ENCODE data around the gene ABHD17A. TPM values are rescaled to one million over a fixed set of nuclear protein-coding genes. Genes with fewer than 3 reads are reported as not detected.

The ABHD17A gene
- total and polyA plus RNA-seq, 2 of the 8 experiments (the other 6 are each of a cell fraction or from before 2014, with no cell fraction given) = 41.2 to 87.4 TPM

GRCh38 chr19:1912760-1913505 lies 27.6 kb upstream of the ABHD17A start:
- Histone ChIP-seq H2BK20ac (ENCODE audit: low read length) (no peak overlapping the region), H3K4me2 (ENCODE audit: insufficient read depth in 1 of 2, low read depth in 2 of 2, low read length in 2 of 2) (no peak overlapping the region), H3K79me1 (ENCODE audit: low read depth, low read length) (peaks cover 20% of the 10 kb centered on the region), H3K36me3 (ENCODE audit: control insufficient read depth in 2 of 4, insufficient read depth in 4 of 4, low read length in 3 of 4) (peaks cover 2 to 23% (median 11%) of the 10 kb centered on the region in 4 experiments; a peak in 6 of 8 replicates), H2BK12ac (ENCODE audit: low read depth, low read length) (no peak overlapping the region), H3K4ac (replicated peaks; ENCODE audit: insufficient read length, low read depth, low read length) (no peak overlapping the region), H3K23me2 (ENCODE audit: low read depth, low read length) (no peaks in the 10 kb centered on the region), H3K4me1 (replicated peaks in 1 of 4; ENCODE audit: control insufficient read depth in 3 of 4, insufficient read depth in 4 of 4, low read length in 3 of 4) (no peaks in the 10 kb centered on the region; a peak in 1 of 7 replicates), H2AFZ (ENCODE audit: low read length) (no peak overlapping the region), H4K91ac (replicated peaks; ENCODE audit: insufficient read length, low read length) (no peak overlapping the region), H4K5ac (ENCODE audit: insufficient read length, low read depth, low read length) (no peak overlapping the region), H3K4me3 (ENCODE audit: extremely low read depth in 1 of 4, insufficient read depth in 2 of 4, low read depth in 3 of 4, low read length in 4 of 4) (no peak overlapping the region), H2BK120ac (replicated peaks; ENCODE audit: low read depth, low read length) (no peak overlapping the region), H3K9ac (replicated peaks in 1 of 4; ENCODE audit: extremely low read depth in 1 of 4, low read depth in 3 of 4, low read length in 3 of 4) (no peak overlapping the region), H2BK15ac (ENCODE audit: low read length) (no peak overlapping the region), H3K79me2 (ENCODE audit: control insufficient read depth in 1 of 2, insufficient read depth in 2 of 2, low read length in 2 of 2) (peaks cover 10 to 59% of the 10 kb centered on the region in 2 experiments; a peak in 3 of 4 replicates), H2BK5ac (ENCODE audit: low read depth, low read length) (peak overlapping the region; percentile 44; the same call in 1 of the 2 replicates), H3K27me3 (replicated peaks in 1 of 4; ENCODE audit: control insufficient read depth in 3 of 4, extremely low read depth in 1 of 4, insufficient read depth in 3 of 4, low read length in 3 of 4) (no peaks in the 10 kb centered on the region), H3K23ac (ENCODE audit: insufficient read length) (no peak overlapping the region), H4K20me1 (replicated peaks in 1 of 2; ENCODE audit: control insufficient read depth in 1 of 2, insufficient read depth in 2 of 2, low read length in 2 of 2) (peaks cover 13 to 34% of the 10 kb centered on the region in 2 experiments), H2AK5ac (ENCODE audit: low read depth, low read length) (no peak overlapping the region), H4K8ac (ENCODE audit: extremely low read depth, insufficient read depth, low read length) (0 out of 2 replicates have a peak overlapping the region, but pooled peaks have one; percentile 0), H3K56ac (replicated peaks; ENCODE audit: insufficient read length, low read depth, low read length) (no peak overlapping the region), H3K14ac (ENCODE audit: insufficient read length) (no peak overlapping the region), H3K27ac (ENCODE audit: low read depth, low read length) (no peak overlapping the region), H3K9me3 (ENCODE audit: insufficient read depth in 2 of 2, low read depth in 1 of 2, low read length in 1 of 2) (no peaks in the 10 kb centered on the region), H3K18ac (ENCODE audit: extremely low read depth, low read length) (no peak overlapping the region)
- DNase-seq (ENCODE audit: low read depth in 1 of 2, low spot score in 2 of 2) (no peak), FAIRE-seq (no peak)
- POLR2A ChIA-PET (ENCODE audit: partially characterized antibody) = interaction anchor here (1.2 to 3.4 kb wide), 3 partner anchors 10 to 37 kb away, joined by 3 to 12 read pairs (median 4); no protein-coding TSS in a partner anchor
- 98% methylated on average over 58 of the region's 77 CpGs; no CpG with 5 or more reads in 1 of the 2 experiments for WGBS, 2 experiments (ENCODE audit: extremely low coverage in 1 of 2, insufficient coverage in 1 of 2, insufficient read length in 1 of 2, insufficient replicate concordance in 2 of 2, low coverage in 1 of 2, low lambda C conversion rate in 2 of 2, missing lambda C conversion rate in 1 of 2)
- CTCF ChIA-PET (ENCODE audit: partially characterized antibody) = interaction anchor here (0.6 to 3.5 kb wide), 4 partner anchors 9 to 17 kb away, joined by 3 to 16 read pairs (median 10); no protein-coding TSS in a partner anchor
- TF ChIP-seq TBP (IDR thresholded peaks at IDR 0.05; ENCODE audit: low read depth, low read length) (no peak), GABPA (IDR thresholded peaks at IDR 0.05; ENCODE audit: borderline replicate concordance, insufficient read depth, low read length) (0 out of 2 replicates have a peak, but pooled peaks have one; percentile 39)
